Measurements from ENCODE around the gene PHTF1. TPM values are rescaled to one million over a fixed set of nuclear protein-coding genes. Genes with fewer than 3 reads are reported as not detected.
A peak's percentile ranks its signal among the peaks of the same experiment; 100 is the strongest.

Gene PHTF1
- 10 to 100 TPM; 15.8 to 41.4 (median 22.8) TPM for total RNA-seq

GRCh38 chr1:113759333-113760101, at the start of gene PHTF1:
PHTF1 (minus strand) TSS chr1:113759486; CDS start chr1:113758703, 783 bp downstream.
- peaks cover 12 to 28% of the 10 kb centered on the region in 2 donors for H3K4me1 ChIP-seq (replicated peaks in 1 of 2)
- WGBS, 10 experiments = 0 to 29% (median 2%) methylated on average over 2 to 36 of the region's 47 CpGs; no CpG with 5 or more reads in 1 of the 10 experiments
- in situ Hi-C loops (cut with MboI; ENCODE audit: low pct_unique_long_range_greater_than_20kb in 2 of 9, low sequenced_read_pairs in 9 of 9, unreplicated experiment in 9 of 9) = no loop called here
- peak within 1 kb of the TSS; percentile 58 to 96 (median 74) for H3K4me3 ChIP-seq
- peak; percentile 83 to 90 (median 88) for ATAC-seq (replicated peaks in 6 of 8)
- peak within 1 kb of the TSS; percentile 89 to 92 for H3K27ac ChIP-seq

DNA sequence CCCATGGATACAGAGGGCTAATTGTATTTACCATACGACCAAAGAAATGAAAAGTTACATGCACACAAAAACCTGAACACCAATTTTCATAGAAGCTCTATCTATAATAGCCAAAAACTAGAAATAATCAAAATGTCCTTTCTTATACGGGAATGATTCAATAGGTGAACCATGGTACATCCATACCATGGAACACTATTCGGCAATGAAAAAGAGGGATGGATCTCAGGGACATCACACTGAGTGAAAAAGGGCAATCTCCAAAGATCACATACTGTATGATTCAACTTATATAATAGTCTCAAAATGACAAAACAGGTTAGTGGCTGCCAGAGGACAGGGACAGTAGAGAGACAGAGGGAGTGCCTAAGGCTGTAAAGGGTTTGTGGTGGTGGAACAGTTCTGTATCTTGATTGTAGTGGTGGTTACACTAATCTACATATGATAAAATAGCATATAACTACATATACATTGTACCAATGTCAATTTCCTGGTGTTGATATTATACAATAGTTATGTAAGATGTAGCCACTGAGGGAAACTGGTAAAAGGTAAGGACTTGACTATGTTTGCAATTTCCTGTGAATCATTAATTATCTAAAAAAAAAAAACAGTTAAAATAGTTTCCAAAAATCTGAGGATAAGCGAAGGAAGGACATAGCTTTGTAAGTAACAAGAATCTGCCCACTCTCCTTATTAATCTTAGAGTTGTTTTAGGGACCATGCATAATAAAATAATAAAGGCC, 49.3 kb upstream of the PHTF1 start:
- in situ Hi-C loops (cut with MboI; ENCODE audit: low pct_unique_long_range_greater_than_20kb in 2 of 9, low sequenced_read_pairs in 9 of 9, unreplicated experiment in 9 of 9) = loop anchor here in 1 of 9 experiments (25.0 kb wide), 1 partner anchor 104 kb away; the partner anchor contains the start of genes AP4B1 and DCLRE1B
- no peak for ATAC-seq (replicated peaks in 6 of 8)
- no peak overlapping the region for H3K27ac ChIP-seq
- 70 to 100% (median 91%) methylated on average over 2 to 4 of the region's 4 CpGs for WGBS, 10 experiments
- H3K4me3 ChIP-seq = no peak overlapping the region
- peaks cover 10 to 17% of the 10 kb centered on the region in 2 donors for H3K4me1 ChIP-seq (replicated peaks in 1 of 2)

GRCh38 chr1:113805639-113806038, 46.4 kb upstream of the PHTF1 start:
- 74 to 100% (median 94%) methylated on average over 1 to 4 of the region's 4 CpGs; no CpG with 5 or more reads in 1 of the 10 experiments for WGBS, 10 experiments
- no peak overlapping the region for H3K4me3 ChIP-seq

DNA sequence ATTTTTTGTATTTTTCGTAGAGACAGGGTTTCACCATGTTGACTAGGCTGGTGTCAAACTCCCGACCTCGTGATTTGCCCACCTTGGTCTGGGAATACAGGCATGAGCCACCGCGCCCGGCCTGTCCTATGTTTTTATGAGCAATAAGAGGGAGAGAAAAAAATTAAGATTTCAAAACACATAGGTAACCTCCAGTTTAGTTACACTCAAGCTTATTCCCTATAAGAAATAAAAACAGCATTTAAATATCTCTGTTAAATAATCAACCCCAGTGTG, 45.9 kb upstream of the PHTF1 start:
- no peak overlapping the region for H3K27ac ChIP-seq
- in situ Hi-C loops (cut with MboI; ENCODE audit: low pct_unique_long_range_greater_than_20kb in 2 of 9, low sequenced_read_pairs in 9 of 9, unreplicated experiment in 9 of 9) = loop anchor here in 1 of 9 experiments (25.0 kb wide), 1 partner anchor 107 kb away; the partner anchor contains the start of genes AP4B1 and DCLRE1B
- no peak overlapping the region for H3K4me3 ChIP-seq
- WGBS, 10 experiments = 80 to 100% (median 98%) methylated on average over 1 to 6 of the region's 6 CpGs; no CpG with 5 or more reads in 1 of the 10 experiments
- no peak for ATAC-seq (replicated peaks in 6 of 8)
- peaks cover 10 to 14% of the 10 kb centered on the region in 2 donors for H3K4me1 ChIP-seq (replicated peaks in 1 of 2)

More at GRCh38 chr1:113805639-113806038, 46.4 kb upstream of the PHTF1 start:
- Histone ChIP-seq H3K27ac (no peak overlapping the region), H3K4me1 (replicated peaks in 1 of 2) (peaks cover 10 to 12% of the 10 kb centered on the region in 2 donors)
- no peak for ATAC-seq (replicated peaks in 6 of 8)
- in situ Hi-C loops (cut with MboI; ENCODE audit: low pct_unique_long_range_greater_than_20kb in 2 of 9, low sequenced_read_pairs in 9 of 9, unreplicated experiment in 9 of 9) = loop anchor here in 1 of 9 experiments (25.0 kb wide), 1 partner anchor 107 kb away; the partner anchor contains the start of genes AP4B1 and DCLRE1B

- peaks cover 6 to 10% of the 10 kb centered on the region in 2 donors for H3K4me1 ChIP-seq (replicated peaks in 1 of 2)
- H3K4me3 ChIP-seq = no peak overlapping the region
- ATAC-seq (replicated peaks in 6 of 8) = peak in 7 of 8 experiments; percentile 53 to 84 (median 79)
- no peak overlapping the region for H3K27ac ChIP-seq
- in situ Hi-C loops (cut with MboI; ENCODE audit: low pct_unique_long_range_greater_than_20kb in 2 of 9, low sequenced_read_pairs in 9 of 9, unreplicated experiment in 9 of 9) = loop anchor here in 1 of 9 experiments (25.0 kb wide), 1 partner anchor 108 kb away; the partner anchor contains the start of genes AP4B1 and DCLRE1B
- 0 to 100% (median 89%) methylated on average over 2 to 8 of the region's 8 CpGs for WGBS, 10 experiments
Measured at GRCh38 chr1:113804421-113805255, 45.4 kb upstream of the PHTF1 start.

- in situ Hi-C loops (cut with MboI; ENCODE audit: low pct_unique_long_range_greater_than_20kb in 2 of 9, low sequenced_read_pairs in 9 of 9, unreplicated experiment in 9 of 9) = loop anchor here in 1 of 9 experiments (25.0 kb wide), 1 partner anchor 110 kb away; the partner anchor contains the start of genes AP4B1 and DCLRE1B
- no peak for ATAC-seq (replicated peaks in 6 of 8)
- Histone ChIP-seq H3K4me3 (no peak overlapping the region), H3K4me1 (replicated peaks in 1 of 2) (peaks cover 0 to 4% of the 10 kb centered on the region in 2 donors), H3K27ac (no peak overlapping the region)
- 94 to 100% (median 100%) methylated on average over 1 to 3 of the region's 3 CpGs; no CpG with 5 or more reads in 1 of the 10 experiments for WGBS, 10 experiments
Measured at GRCh38 chr1:113802367-113803007, 43.2 kb upstream of the PHTF1 start.

GRCh38 chr1:113800487-113800886, 41.2 kb upstream of the PHTF1 start:
- Histone ChIP-seq H3K4me1 (replicated peaks in 1 of 2) (peaks cover 0 to 4% of the 10 kb centered on the region in 2 donors), H3K27ac (no peak overlapping the region), H3K4me3 (no peak overlapping the region)
- in situ Hi-C loops (cut with MboI; ENCODE audit: low pct_unique_long_range_greater_than_20kb in 2 of 9, low sequenced_read_pairs in 9 of 9, unreplicated experiment in 9 of 9) = loop anchor here in 1 of 9 experiments (25.0 kb wide), 1 partner anchor 112 kb away; the partner anchor contains the start of genes AP4B1 and DCLRE1B
- ATAC-seq (replicated peaks in 6 of 8) = no peak
- WGBS, 10 experiments = 79 to 100% (median 96%) methylated on average over 2 to 3 of the region's 3 CpGs

DNA sequence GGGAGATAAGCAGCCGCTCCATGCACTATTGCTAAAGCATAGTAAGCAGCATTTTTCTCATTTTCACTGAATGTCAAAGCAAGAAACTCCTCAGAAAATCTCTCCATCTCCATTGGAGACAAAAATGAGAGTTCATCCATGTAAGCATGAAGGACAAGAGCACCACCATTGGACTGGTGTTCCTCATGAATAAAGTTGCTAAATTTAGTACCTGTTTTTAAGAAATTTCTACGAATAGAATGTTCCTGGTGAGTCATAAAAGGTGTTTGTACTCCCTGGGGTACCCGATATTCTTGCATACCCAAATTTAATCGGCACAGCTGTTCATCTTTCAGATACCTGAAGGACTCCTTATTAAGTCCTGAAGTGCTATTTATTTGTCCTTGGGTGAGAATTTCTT, 38.2 kb upstream of the PHTF1 start:
- Histone ChIP-seq H3K4me1 (replicated peaks in 1 of 2) (peaks cover 0 to 4% of the 10 kb centered on the region in 2 donors), H3K4me3 (no peak overlapping the region), H3K27ac (no peak overlapping the region)
- WGBS, 10 experiments = 67 to 100% (median 97%) methylated on average over 2 to 4 of the region's 4 CpGs
- ATAC-seq (replicated peaks in 6 of 8) = no peak
- in situ Hi-C loops (cut with MboI; ENCODE audit: low pct_unique_long_range_greater_than_20kb in 2 of 9, low sequenced_read_pairs in 9 of 9, unreplicated experiment in 9 of 9) = no loop called here

- peak in 3 of 8 experiments; percentile 62 to 72 (median 69) for ATAC-seq (replicated peaks in 6 of 8)
- H3K4me3 ChIP-seq = no peak overlapping the region
- WGBS, 10 experiments = 72 to 100% (median 91%) methylated on average over 5 to 9 of the region's 9 CpGs
- no peak overlapping the region for H3K27ac ChIP-seq
- in situ Hi-C loops (cut with MboI; ENCODE audit: low pct_unique_long_range_greater_than_20kb in 2 of 9, low sequenced_read_pairs in 9 of 9, unreplicated experiment in 9 of 9) = no loop called here
- no peaks in the 10 kb centered on the region for H3K4me1 ChIP-seq (replicated peaks in 1 of 2)
Measured at GRCh38 chr1:113793878-113794834, 34.9 kb upstream of the PHTF1 start.

- Histone ChIP-seq H3K4me1 (replicated peaks in 1 of 2) (no peaks in the 10 kb centered on the region), H3K4me3 (no peak overlapping the region), H3K27ac (no peak overlapping the region)
- ATAC-seq (replicated peaks in 6 of 8) = peak in 2 of 8 experiments; percentile 75 to 84
- WGBS, 10 experiments = 17 to 100% (median 73%) methylated on average over 1 of the region's 1 CpG; no CpG with 5 or more reads in 2 of the 10 experiments
- in situ Hi-C loops (cut with MboI; ENCODE audit: low pct_unique_long_range_greater_than_20kb in 2 of 9, low sequenced_read_pairs in 9 of 9, unreplicated experiment in 9 of 9) = no loop called here
Measured at GRCh38 chr1:113792986-113793385, 33.7 kb upstream of the PHTF1 start.

DNA sequence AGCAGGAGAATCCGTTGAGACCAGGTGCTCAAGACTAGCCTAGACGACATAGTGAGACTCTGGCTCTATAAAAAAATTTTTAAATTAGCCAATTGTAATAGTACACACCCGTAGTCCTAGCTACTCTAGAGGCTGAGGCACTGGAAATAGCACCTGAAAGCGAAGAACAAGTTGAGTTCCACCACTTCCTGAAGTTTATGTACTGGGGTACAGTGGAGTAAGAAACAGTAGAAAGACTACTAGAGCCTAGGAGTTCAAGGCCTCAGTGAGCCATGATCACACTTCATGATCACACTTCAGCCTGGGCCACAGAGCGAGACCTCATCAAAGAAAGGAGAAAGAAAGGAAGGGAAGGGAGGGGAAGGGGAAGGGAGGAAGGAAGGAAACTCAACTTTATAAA, 33.2 kb upstream of the PHTF1 start:
- ATAC-seq (replicated peaks in 6 of 8) = no peak
- Histone ChIP-seq H3K4me1 (replicated peaks in 1 of 2) (no peaks in the 10 kb centered on the region), H3K27ac (no peak overlapping the region), H3K4me3 (no peak overlapping the region)
- in situ Hi-C loops (cut with MboI; ENCODE audit: low pct_unique_long_range_greater_than_20kb in 2 of 9, low sequenced_read_pairs in 9 of 9, unreplicated experiment in 9 of 9) = no loop called here
- 71 to 100% (median 90%) methylated on average over 2 to 5 of the region's 5 CpGs; no CpG with 5 or more reads in 1 of the 10 experiments for WGBS, 10 experiments
